Measurements from ENCODE around the gene SMIM20.

DNA sequence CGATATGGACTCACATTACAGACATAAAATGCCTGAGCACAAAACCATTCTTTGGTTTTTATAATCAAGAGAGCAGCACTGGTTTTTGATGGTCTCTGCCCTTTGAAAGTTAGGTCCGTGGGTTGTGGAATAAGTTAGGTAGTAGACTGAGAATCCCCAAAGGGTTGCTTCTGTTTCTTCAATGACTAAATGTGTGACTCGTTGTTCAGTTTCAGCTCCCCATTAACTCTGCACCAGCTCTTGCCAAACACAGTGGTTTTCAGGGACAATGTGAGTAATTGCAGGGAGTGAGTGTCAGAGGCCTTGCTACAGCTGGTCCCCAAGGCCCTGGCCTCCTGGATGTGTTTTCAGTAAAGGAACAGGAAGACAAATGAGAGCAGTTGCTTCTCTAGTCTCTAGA is 24.8 kb downstream of the SMIM20 start:
- no peak for TF ChIP-seq POLR2AphosphoS5 (IDR thresholded peaks at IDR 0.05)
- no peak for TF ChIP-seq TAF1 (IDR thresholded peaks at IDR 0.05; ENCODE audit: low read depth)
- TF ChIP-seq, protein P1, sequence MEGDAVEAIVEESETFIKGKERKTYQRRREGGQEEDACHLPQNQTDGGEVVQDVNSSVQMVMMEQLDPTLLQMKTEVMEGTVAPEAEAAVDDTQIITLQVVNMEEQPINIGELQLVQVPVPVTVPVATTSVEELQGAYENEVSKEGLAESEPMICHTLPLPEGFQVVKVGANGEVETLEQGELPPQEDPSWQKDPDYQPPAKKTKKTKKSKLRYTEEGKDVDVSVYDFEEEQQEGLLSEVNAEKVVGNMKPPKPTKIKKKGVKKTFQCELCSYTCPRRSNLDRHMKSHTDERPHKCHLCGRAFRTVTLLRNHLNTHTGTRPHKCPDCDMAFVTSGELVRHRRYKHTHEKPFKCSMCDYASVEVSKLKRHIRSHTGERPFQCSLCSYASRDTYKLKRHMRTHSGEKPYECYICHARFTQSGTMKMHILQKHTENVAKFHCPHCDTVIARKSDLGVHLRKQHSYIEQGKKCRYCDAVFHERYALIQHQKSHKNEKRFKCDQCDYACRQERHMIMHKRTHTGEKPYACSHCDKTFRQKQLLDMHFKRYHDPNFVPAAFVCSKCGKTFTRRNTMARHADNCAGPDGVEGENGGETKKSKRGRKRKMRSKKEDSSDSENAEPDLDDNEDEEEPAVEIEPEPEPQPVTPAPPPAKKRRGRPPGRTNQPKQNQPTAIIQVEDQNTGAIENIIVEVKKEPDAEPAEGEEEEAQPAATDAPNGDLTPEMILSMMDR (IDR thresholded peaks at IDR 0.05; ENCODE audit: poor library complexity, severe bottlenecking), result no peak
- TF ChIP-seq, protein P2, sequence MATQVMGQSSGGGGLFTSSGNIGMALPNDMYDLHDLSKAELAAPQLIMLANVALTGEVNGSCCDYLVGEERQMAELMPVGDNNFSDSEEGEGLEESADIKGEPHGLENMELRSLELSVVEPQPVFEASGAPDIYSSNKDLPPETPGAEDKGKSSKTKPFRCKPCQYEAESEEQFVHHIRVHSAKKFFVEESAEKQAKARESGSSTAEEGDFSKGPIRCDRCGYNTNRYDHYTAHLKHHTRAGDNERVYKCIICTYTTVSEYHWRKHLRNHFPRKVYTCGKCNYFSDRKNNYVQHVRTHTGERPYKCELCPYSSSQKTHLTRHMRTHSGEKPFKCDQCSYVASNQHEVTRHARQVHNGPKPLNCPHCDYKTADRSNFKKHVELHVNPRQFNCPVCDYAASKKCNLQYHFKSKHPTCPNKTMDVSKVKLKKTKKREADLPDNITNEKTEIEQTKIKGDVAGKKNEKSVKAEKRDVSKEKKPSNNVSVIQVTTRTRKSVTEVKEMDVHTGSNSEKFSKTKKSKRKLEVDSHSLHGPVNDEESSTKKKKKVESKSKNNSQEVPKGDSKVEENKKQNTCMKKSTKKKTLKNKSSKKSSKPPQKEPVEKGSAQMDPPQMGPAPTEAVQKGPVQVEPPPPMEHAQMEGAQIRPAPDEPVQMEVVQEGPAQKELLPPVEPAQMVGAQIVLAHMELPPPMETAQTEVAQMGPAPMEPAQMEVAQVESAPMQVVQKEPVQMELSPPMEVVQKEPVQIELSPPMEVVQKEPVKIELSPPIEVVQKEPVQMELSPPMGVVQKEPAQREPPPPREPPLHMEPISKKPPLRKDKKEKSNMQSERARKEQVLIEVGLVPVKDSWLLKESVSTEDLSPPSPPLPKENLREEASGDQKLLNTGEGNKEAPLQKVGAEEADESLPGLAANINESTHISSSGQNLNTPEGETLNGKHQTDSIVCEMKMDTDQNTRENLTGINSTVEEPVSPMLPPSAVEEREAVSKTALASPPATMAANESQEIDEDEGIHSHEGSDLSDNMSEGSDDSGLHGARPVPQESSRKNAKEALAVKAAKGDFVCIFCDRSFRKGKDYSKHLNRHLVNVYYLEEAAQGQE (IDR thresholded peaks at IDR 0.05; ENCODE audit: borderline replicate concordance), result no peak
- no peak for TF ChIP-seq EP300 (conservative IDR thresholded peaks at IDR 0.05; ENCODE audit: poor library complexity, severe bottlenecking)
- TF ChIP-seq EZH2 (IDR thresholded peaks at IDR 0.05; ENCODE audit: borderline replicate concordance, insufficient read depth, low read length, poor library complexity, severe bottlenecking), result no peak
- no peak for TF ChIP-seq MXI1 (conservative IDR thresholded peaks at IDR 0.05; ENCODE audit: poor library complexity, severe bottlenecking)
